GM21390 (cell line): ENCODE measurements around the gene DLG5.

ENCODE experiments used
- ATAC-seq: cut with Tn5 transposase; IDR thresholded peaks from one replicate; pipeline ENCODE4 v1.9.1; 2021; ENCODE audit not compliant: unreplicated experiment

DLG5 gene

GRCh38 chr10:77892021-77892739, 34.4 kb downstream of the DLG5 start:
- no peak for ATAC-seq

DNA sequence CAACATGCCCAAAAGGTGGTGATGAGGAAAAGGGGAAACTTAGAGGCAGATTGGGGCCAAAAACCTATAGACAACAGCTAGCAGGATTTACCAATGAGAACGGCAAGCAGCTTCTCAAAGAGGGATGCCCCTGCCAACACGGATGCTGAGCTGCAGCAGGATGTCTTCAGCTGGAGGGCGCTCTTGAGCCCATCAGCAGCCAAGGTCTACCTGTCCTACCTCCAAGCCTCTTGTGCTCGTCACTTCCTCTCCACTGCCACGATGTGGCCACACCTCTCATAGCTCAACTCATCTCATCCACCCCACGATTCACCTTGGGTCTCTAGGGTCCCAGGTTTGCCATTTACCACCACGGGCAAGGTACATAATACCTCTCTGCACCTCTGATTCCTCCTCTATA, 36.5 kb downstream of the DLG5 start:
- no peak for ATAC-seq

DNA sequence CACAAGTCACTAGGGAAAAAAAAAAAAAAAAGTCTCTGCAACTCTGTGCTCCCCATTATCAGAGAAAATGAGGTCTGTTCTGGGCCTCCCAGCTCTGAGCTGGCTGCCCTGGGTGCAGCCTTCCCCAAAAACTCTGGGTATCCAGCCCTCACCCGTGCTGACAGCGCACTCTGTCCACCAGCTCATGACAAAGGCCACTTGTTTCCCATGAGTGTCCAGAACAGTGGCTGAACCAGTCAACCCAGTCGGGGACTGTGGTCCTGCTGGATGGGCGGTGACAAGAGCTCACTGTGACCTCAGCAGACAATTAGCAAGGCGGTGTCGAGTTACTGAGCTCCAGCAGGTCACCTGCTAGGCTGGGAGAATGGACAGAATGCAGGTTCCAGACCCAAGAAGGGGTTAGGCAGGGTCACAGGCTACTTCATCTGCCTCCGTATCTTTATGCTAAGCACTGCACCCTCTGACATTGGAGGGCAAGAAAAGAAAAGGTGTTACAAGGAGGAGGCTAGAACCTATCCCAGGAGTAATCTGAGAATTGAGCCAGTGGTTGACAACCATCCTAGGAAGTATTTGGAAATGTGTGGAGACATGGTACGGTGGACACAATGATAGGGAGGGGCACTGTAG, 37.2 kb downstream of the DLG5 start:
- no peak for ATAC-seq

DNA sequence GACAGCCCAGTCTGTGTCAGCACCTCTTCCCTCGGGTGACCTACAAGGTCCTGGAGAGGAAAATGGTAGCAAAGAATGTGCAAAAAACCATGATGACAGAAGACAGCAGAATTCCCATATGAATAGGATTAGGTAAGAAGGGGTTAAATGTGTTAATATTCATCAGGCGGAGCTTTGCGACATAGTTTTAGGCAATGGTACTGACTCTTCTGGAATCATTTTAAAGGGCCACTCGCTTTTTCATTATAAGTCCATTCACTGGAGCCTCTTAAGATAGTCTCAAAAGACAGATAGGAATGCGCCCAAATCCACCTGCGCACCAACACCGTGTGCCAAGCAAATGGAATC, 38.2 kb downstream of the DLG5 start:
- no peak for ATAC-seq

DNA sequence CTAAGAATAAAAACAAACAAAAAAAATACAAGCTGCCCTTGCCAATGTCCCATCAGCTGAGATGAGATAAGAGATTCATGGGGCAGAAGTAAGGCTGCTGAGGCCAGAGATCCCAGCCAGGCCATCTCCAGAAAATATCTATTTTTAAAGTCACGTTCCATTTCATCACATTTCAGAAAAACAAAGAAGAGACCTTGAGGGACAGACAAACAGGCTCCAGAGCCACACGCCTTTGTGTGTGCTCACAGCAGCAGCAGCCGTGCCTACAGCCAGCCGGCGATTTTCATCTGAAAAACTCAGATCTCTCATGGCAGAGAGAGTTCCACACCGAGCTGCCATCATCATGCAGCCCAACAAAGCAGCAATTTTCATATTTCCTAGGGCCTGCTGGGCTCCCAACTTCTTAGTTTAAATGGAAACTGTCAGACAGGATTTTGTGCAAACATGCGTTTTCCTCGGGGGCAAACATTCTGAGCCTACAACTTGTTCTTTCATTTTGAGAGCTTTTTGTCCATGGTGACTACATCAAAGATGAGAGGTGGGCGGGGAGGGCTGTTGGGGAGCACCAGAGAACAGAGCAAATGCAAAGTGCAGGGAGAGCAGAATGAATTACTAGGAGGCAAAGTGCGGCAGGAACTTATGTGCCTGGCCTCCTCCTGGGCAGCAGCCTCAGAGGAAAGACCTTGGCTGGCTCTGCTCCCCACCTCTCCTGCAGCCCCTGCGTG, 38.8 kb downstream of the DLG5 start:
- no peak for ATAC-seq

DNA sequence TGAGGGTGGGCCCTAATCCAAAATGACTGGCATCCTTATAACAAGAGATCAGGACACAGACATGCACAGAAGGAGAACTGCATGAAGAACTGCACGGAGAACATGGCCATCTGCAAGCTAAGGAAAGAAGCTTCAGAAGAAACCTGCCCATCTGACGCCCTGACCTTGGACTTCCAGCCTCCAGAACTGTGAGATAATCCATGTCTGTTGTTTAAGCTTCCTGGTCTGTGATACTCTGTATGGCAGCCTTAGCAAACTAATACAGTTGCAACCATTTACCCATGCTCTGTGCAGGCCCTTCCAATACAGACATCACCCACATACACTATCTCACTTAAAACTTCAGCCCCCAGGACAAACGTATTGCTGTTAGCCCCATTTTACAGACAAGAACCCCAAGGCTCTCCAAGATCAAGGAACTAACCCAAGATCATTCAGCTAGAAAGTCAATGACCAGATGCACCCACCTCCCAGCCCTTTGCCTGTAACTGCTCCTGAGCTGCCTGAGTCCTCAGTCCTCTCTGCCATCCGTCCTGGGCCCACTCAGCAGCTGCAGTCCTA, 39.7 kb downstream of the DLG5 start:
- ATAC-seq = no peak

- ATAC-seq = no peak
Observed at GRCh38 chr10:77884181-77884580, 42.4 kb downstream of the DLG5 start.

DNA sequence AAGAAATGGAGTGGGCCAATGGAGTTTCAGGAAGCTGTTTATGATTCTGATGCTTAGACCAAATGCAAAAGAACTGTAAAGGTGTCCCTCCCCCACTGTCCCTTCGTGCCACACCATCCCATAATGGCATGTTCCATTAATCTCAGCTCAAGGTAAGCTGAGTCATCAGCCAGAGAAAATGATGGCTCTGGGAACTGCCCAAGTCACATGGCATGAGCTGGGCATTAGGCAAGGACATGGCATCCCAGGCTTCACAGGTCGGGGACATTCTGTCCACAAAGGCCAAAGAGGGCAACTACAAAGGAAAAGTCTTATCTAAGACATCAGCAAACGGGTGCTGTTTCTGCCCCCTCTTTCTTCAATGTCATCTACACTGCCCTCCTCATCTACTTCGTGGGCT, 44.9 kb downstream of the DLG5 start:
- ATAC-seq = no peak

DNA sequence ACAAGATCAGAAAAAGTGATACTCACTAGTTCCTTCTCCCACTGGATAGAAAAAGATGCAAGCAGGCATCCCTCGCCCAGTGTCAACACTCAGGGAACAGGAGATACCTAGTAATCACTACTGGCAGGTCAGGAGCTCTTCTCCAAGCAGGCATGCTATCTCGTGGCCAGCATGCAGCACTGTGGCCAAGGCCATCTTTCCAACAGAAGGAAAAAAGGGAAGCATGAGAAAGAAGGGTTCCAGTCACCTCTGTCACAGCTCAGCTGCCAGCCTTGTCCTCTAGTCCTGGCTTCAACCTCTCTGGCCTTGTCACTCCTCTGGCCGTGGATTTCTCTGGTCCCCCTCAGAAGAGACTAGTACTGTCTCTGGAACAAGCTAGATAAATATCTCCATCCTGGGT, 45.3 kb downstream of the DLG5 start:
- no peak for ATAC-seq

DNA sequence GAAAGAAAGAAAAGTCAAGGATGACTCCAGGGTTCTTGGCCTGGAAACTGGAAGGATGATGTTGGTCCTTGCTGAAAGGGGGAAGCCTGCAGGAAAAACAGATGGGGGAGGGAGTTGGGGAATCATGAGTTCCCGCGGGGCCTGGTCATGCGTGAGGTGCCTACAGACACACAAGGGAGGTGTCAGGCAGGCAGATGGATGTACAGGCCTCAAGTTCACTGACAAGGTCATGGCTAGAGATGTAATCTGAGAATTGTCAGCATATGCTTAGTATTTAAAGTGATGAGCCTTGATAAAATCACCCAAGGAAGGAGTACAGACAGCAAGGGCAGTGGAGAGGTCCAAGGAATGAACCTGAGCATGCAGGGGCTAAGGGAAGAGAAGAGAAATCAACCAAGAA, 46.8 kb downstream of the DLG5 start:
- no peak for ATAC-seq

- ATAC-seq = no peak
Observed at GRCh38 chr10:77879065-77879464, 47.5 kb downstream of the DLG5 start.

DNA sequence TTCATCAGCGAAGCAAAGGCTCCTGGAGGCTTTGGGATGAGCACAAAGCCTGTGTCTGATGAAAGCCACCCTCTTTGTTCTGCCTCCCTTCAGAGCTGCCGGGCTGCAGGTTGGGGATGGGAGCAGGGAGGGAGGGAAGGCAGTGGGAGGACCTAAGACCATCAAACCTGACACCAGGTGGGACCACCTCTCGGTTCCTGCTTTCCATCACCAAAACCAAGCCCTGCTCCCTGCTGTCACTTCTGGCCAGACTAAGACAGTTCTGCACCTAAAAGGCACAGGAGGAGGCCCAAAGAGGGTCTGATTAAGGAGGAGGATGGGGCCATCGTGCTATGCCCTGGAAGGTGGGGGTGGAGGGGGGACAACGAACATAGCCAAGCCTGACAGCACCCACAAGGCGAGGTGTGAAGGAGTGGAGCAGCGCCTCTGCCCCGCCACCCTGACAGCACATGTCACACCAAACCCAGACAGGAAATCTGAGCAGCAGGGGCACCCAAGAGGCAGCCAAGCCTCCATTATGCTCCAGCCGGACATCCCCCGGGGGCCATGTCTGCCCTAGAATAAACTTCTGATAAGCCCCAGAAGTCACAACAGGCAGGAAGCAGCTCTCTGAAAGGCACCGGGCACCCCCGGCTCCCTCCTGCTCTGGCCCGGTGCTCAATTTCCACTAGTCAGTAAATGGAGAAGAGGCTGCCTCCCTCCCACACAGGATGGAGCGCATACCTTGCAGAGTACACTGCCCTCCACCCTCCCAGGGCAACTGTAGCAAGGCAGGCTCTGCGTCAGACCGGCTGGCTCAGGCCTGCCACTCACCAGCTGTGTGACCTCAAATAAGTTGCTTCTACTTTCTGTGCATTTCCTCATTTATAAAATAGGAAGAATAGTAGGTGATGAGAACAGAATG, 48.9 kb downstream of the DLG5 start:
- peak; percentile 47 for ATAC-seq

GRCh38 chr10:77875730-77876129, 50.8 kb downstream of the DLG5 start:
- ATAC-seq = no peak

DNA sequence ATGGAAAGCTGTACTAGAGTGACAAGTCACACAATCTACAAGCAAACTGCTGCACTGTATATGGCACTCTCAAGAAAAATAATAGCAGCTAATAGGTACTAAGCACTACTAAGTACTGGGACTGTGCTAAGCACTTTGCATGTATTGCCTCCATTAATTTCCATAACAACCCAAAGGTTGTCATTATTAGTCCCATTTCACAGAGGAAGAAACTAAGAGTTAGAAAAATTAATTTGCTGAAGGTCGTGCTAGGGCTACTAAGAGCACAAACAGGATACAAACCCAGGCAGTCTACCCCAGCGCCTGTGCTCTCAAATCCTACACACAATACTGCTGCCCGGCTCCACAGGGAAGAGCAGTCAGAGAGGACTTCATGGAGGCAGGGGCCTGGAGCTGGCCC, 51.7 kb downstream of the DLG5 start:
- no peak for ATAC-seq

- peak; percentile 92 for ATAC-seq
Observed at GRCh38 chr10:77873536-77874380, 52.8 kb downstream of the DLG5 start.

- ATAC-seq = no peak
Observed at GRCh38 chr10:77872947-77873535, 53.5 kb downstream of the DLG5 start.

DNA sequence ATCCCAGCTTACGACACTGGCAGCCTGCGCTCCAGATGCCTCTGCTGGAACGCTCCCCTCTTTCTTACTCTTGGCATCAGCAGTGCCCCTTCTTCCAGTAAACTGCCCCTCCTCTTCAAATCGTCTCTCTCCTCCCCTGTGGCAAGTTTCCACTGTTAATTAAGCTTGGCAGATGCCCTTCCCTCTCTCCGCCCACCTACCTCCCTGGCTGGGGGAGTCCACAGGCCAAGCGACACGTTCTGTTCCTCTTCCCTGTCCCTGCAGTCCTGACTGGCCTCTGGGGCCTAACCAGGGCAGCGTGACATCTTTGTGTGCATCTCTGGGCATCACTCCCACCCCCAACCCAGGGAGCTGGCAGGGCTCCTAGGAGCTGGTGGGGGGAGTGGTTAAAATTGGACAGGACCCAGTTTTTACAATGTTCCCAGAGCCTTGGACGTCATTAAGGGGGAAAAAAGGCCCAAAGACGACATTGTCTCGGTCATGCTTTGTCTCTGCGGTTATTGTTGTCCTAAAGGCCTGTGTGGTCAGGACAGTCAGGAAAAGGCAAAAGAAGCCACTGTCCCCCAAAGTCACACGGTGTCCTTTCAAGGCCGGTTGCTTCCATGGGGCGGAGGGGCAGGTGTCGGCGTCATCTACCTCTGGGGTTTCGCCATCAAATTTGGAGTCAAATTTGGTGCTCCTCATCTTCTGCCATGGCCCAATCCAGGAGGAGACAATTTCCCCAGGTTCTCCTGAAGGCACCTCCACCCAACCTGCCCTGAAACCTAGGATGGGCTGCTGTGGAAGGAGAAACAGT, 54.2 kb downstream of the DLG5 start:
- no peak for ATAC-seq

GRCh38 chr10:77869626-77870420, 56.7 kb downstream of the DLG5 start:
- no peak for ATAC-seq
